Activated CD8-positive, alpha-beta T cell treated with anti-CD3 and anti-CD28 coated beads, Interleukin-2, amount 10 ng/mL, durations not matched to agents 7 days and 5 days (primary cell): ENCODE measurements around the gene WHRN. TPM values are rescaled to one million over a fixed set of nuclear protein-coding genes. Genes with fewer than 3 reads are reported as not detected.
A peak's percentile ranks its signal among the peaks of the same experiment; 100 is the strongest.

ENCODE experiments used
- ATAC-seq: fragments of 150-1000 bp; cut with Tn5 transposase; one replicate; pipeline ENCODE4 v1.10.0; 2021; ENCODE audit warnings: moderate library complexity
- CTCF ChIA-PET: fragments of 350-600 bp; sonication (Branson Sonifier 250); formaldehyde crosslinking; loops from one replicate; lab custom pipeline; 2021; ENCODE audit warnings: antibody characterized with exemption; lab: Charles Lee
- POLR2A ChIA-PET: fragments of 350-600 bp; sonication (Branson Sonifier 250); formaldehyde crosslinking; loops from one replicate; lab custom pipeline; 2021; ENCODE audit warnings: antibody characterized with exemption; lab: Charles Lee
- DNase-seq: peaks from one replicate; pipeline ENCODE4 v3.0.0-alpha.2; 2020
- H3K27ac Mint-ChIP-seq: one replicate; pipeline ENCODE4 v1.8.0; 2021; ENCODE audit warnings: mild to moderate bottlenecking, mixed read lengths
- H3K27me3 Mint-ChIP-seq: one replicate; pipeline ENCODE4 v1.8.0; 2021; ENCODE audit warnings: low read depth, mixed read lengths
- H3K36me3 Mint-ChIP-seq: one replicate; pipeline ENCODE4 v1.8.0; 2021; ENCODE audit warnings: low read depth, mixed read lengths
- H3K4me1 Mint-ChIP-seq: one replicate; pipeline ENCODE4 v1.8.0; 2021; ENCODE audit warnings: low read depth, mixed read lengths
- H3K4me3 Mint-ChIP-seq: one replicate; pipeline ENCODE4 v1.8.0; 2021; ENCODE audit warnings: mild to moderate bottlenecking, mixed read lengths
- H3K9me3 Mint-ChIP-seq: one replicate; pipeline ENCODE4 v1.8.0; 2022; ENCODE audit warnings: mixed read lengths; ENCODE audit not compliant: insufficient read depth
- total RNA-seq, 2 experiments: library from RNA; stranded (reverse); gene quantifications; one replicate each; pipeline ENCODE4 v1.2.3, GENCODE V29; 2021

The WHRN gene
- total RNA-seq, 2 experiments from 2014 or later, result 2.6 to 4.1 TPM

DNA sequence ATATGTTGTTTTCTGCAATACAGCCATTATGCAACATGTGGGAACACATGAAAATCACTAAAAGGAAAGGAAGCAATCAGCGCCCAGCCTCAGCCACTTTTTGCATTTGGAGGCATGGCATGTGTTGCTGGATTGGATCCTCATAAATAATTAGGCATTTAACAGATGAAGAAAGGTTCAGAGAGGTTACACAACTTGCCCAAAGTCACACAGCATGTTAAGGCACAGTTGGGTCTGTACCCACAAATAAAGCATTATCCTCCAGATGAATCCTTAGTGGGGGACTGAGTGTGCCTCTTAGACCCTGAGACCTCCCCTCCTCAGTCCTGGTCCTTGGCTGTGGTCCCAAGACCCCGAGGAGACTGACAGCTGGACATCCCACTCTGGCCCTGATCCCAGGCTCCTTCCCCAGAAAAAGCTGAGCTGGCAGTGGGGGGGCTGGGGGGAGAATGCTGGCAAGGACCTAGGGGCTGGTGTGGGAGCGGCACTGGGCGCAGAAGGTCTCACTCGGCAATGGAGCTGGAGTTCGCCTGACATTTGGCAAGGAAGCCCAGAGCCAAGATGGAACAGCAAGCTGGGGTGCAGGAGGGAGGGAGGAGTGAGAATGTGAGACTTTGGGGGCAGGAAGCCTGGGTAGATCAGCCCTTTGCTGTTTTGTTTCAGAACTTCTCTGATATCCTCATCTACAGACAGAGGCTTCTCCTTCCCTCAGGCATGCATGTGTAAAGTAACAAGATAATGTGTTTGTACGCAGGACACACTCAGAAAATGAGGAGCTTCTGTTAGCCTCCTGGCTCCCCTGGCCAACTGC is 110.5 kb downstream of the WHRN start:
- DNase-seq (no peak), ATAC-seq (no peak)
- Mint-ChIP-seq H3K27me3 (no peaks in the 10 kb centered on the region), H3K4me3 (peak overlapping the region; percentile 99), H3K9me3 (no peaks in the 10 kb centered on the region), H3K36me3 (peaks cover 45% of the 10 kb centered on the region), H3K27ac (peak overlapping the region; percentile 78), H3K4me1 (peaks cover 79% of the 10 kb centered on the region)
- CTCF ChIA-PET, result interaction anchor here (0.6 to 2.5 kb wide), 5 partner anchors 9 to 518 kb away, joined by 3 to 10 read pairs (median 4); partner anchors contain the start of gene ZNF618
- POLR2A ChIA-PET, result interaction anchor here (1.1 to 4.3 kb wide), 2 partner anchors 8 to 41 kb away, joined by 4 to 67 read pairs; partner anchors contain the start of gene AKNA

DNA sequence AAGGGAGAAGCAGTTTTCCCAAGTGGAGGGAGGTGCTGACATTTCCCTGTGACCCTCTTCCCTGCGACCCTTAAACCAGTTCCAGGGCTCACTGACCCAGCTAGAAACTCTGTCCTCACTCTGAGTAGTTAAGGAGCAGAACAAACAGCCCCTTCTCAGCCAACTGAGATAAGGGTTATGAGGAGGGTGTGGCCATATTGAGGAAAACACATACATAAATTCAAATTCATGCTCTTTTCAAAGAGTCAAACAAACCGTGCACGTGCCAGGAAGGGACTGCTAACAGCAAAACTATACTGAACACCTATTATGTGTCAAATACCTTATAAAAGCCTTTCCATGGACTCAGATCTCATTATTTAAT is 112.5 kb downstream of the WHRN start:
- H3K27ac Mint-ChIP-seq, result peak overlapping the region; percentile 3
- H3K4me1 Mint-ChIP-seq, result peaks cover 88% of the 10 kb centered on the region
- no peak for DNase-seq
- H3K4me3 Mint-ChIP-seq, result no peak overlapping the region
- no peaks in the 10 kb centered on the region for H3K27me3 Mint-ChIP-seq
- ATAC-seq, result no peak
- POLR2A ChIA-PET, result interaction anchor here (1.6 kb wide), 1 partner anchor 10 kb away, joined by 4 read pairs; no protein-coding TSS in a partner anchor
- CTCF ChIA-PET, result interaction anchor here (0.9 to 1.8 kb wide), 3 partner anchors 20 to 111 kb away, joined by 3 to 4 read pairs (median 3); no protein-coding TSS in a partner anchor
- H3K9me3 Mint-ChIP-seq, result no peaks in the 10 kb centered on the region
- peaks cover 63% of the 10 kb centered on the region for H3K36me3 Mint-ChIP-seq

DNA sequence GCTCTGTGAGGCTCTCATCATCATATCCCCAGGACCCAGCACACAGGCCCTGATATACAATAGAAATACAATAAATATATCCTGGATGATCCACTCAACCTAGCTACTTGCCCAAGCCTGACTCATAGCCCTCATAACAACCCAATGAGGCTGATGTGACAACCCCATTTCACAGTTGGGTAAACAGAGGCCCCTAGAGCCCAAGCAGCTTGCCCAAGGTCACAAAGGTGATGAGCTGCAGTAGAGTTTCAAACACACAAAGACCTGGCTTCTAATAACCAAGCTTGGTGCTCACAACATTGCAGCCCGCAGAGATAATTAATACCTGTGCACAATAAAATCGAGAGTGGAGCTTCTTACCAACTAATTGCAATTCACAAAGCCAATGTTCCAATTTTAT is 114.3 kb downstream of the WHRN start:
- Mint-ChIP-seq H3K9me3 (no peaks in the 10 kb centered on the region), H3K4me1 (peaks cover 71% of the 10 kb centered on the region), H3K36me3 (peaks cover 71% of the 10 kb centered on the region), H3K27ac (peak overlapping the region; percentile 95), H3K27me3 (no peaks in the 10 kb centered on the region), H3K4me3 (peak overlapping the region; percentile 99)
- ChIA-PET CTCF (interaction anchor here (0.7 to 11.0 kb wide), 9 partner anchors 9 to 201 kb away, joined by 3 to 116 read pairs (median 6); no protein-coding TSS in a partner anchor), POLR2A (interaction anchor here (11.1 kb wide), 1 partner anchor 23 kb away, joined by 407 read pairs; no protein-coding TSS in a partner anchor)
- DNase-seq, result no peak
- no peak for ATAC-seq

DNA sequence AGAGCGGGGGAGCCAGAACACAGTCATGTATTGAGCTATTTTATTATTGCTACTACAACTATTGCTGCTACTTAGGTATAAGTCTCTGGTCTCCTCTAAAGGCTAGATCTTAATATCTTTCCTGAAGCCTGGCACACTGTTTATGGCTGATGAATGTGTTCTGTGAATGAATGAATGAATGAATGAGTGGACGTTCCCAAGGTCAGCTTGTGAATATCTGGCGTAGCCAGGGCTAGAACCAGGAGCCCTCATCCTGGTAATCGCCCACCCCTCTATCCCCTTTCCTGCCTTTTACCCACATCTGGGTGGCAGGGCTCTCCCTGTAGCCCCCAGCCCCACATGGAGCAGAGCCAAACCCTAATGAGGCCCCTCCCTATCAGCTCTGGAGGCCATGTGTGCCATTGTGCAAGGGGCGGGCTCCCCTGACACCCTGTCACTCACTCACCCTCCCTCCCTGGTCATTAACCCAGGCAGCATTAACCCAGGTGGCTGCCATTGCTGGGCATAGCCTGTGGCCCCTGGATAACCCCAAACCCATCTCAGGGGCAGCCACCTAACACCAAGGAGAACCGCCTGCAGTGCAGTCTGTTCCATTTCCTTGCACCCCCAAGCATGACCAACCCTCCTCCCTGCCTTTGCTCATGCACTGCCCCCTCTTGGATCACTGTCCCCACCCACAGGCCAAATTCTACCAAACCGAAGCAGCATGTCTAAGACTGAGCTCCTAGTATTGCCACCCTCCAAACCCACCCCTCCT is 115.5 kb downstream of the WHRN start:
- ATAC-seq, result no peak
- Mint-ChIP-seq H3K27me3 (no peaks in the 10 kb centered on the region), H3K9me3 (no peaks in the 10 kb centered on the region), H3K27ac (peak overlapping the region; percentile 95), H3K4me3 (peak overlapping the region; percentile 99), H3K4me1 (peaks cover 63% of the 10 kb centered on the region), H3K36me3 (peaks cover 76% of the 10 kb centered on the region)
- peak; percentile 59 for DNase-seq
- CTCF ChIA-PET, result interaction anchor here (0.5 to 11.0 kb wide), 11 partner anchors 8 to 510 kb away, joined by 3 to 116 read pairs (median 6); no protein-coding TSS in a partner anchor
- POLR2A ChIA-PET, result interaction anchor here (1.1 to 11.1 kb wide), 7 partner anchors 6 to 198 kb away, joined by 3 to 407 read pairs (median 5); partner anchors contain the start of gene ATP6V1G1

DNA sequence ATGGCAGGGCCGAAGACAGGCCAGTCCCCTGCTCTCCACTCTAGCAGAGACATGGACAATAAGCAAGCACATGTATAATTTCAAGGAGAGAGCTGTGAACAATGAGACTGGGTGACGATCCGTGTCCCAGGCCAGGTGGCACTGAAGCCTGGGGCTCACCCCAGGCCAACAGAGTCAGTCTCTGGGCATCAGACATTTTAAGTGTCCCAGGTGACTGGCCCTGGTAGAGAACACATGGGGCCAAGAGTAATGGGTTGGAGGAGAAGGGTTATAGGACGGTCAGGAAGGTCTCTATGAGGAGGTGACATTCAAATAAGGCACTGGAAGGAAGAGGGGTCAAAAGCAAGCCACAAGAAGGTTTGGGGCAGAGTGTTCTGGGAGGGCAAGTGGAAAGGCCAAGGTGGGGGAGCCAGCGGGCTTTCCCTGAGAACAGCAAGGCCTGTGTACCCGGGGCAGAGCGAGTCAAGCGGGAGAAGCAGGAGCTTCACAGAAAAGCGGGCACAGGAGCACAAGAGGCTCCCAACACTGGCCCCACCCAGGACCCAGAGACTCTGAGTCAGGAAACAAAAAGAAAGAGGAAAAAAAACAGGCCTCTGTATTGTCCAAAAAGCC is 116.4 kb downstream of the WHRN start:
- Mint-ChIP-seq H3K27ac (peak overlapping the region; percentile 95), H3K4me3 (peak overlapping the region; percentile 99), H3K27me3 (no peaks in the 10 kb centered on the region), H3K4me1 (peaks cover 55% of the 10 kb centered on the region), H3K36me3 (peaks cover 82% of the 10 kb centered on the region), H3K9me3 (no peaks in the 10 kb centered on the region)
- ATAC-seq (no peak), DNase-seq (no peak)
- CTCF ChIA-PET, result interaction anchor here (1.1 to 11.0 kb wide), 11 partner anchors 11 to 511 kb away, joined by 3 to 116 read pairs (median 8); no protein-coding TSS in a partner anchor
- POLR2A ChIA-PET, result interaction anchor here (1.0 to 11.1 kb wide), 10 partner anchors 7 to 199 kb away, joined by 3 to 407 read pairs (median 4); partner anchors contain the start of gene ATP6V1G1

DNA sequence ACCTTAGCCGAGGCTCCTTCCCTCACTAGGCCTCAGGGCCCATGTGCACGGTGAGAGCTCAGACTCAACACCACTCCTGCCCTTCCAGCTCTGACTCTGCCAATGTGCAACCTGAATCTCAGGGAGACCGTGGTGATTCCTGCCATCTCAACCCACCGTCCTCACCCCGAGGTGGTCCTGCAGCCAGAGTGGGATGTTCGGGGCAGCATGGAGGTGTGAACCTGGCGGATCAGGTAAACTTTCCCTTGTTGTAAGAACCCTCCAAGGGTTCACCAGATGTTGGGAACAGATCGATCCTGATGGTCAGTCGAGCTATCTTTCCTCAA is 117.0 kb downstream of the WHRN start:
- Mint-ChIP-seq H3K27ac (peak overlapping the region; percentile 95), H3K27me3 (no peaks in the 10 kb centered on the region), H3K4me1 (peaks cover 53% of the 10 kb centered on the region), H3K36me3 (peaks cover 88% of the 10 kb centered on the region), H3K4me3 (peak overlapping the region; percentile 99), H3K9me3 (no peaks in the 10 kb centered on the region)
- ATAC-seq (no peak), DNase-seq (no peak)
- POLR2A ChIA-PET, result interaction anchor here (0.8 to 11.1 kb wide), 10 partner anchors 8 to 303 kb away, joined by 3 to 407 read pairs (median 5); partner anchors contain the start of gene ATP6V1G1
- CTCF ChIA-PET, result interaction anchor here (1.1 to 11.0 kb wide), 11 partner anchors 10 to 511 kb away, joined by 3 to 116 read pairs (median 8); no protein-coding TSS in a partner anchor

DNA sequence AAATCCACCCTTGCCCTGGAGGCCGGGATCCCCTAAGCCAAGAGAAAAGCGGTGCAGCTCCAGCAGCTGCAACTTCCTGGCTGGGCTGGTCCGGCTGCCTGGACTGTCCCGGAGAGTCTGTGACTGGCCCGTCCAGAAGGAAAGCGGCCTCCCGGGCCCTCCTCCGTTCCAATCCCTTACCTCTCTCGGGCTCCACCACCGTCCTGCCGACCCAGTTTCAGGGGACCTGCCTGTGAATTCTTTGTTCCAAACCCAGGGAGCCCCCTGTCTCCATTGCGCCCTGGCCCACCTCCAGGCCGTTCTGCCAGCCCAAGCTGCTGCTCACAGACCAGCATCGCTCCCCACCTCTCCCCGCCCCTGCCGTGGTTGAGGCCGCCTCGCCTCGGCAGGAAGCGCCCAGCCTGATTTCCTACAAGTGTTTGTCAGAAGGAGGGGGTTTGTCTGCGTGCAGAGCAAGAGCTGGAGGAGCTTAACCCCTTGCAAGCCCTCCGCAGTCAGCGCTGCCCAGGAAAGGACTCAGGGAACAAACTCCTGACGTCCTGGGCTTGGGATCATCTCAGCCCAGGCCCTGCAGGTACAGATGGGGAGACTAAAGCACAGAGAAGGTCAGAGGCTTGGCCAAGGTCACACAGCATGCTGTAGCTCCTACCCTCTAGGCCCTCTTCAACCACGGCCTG is 117.5 kb downstream of the WHRN start, which contains the start of gene AKNA:
Gene AKNA, minus strand, starts transcription at position 303 of the 677 bp plus-strand sequence. CDS start 6,649 bp downstream, outside the sequence.
- ATAC-seq (peak; percentile 49), DNase-seq (peak; percentile 94)
- Mint-ChIP-seq H3K4me1 (peaks cover 49% of the 10 kb centered on the region), H3K9me3 (no peaks in the 10 kb centered on the region), H3K36me3 (peaks cover 90% of the 10 kb centered on the region), H3K27ac (peak within 1 kb of the TSS; percentile 95), H3K4me3 (peak within 1 kb of the TSS; percentile 99), H3K27me3 (no peaks in the 10 kb centered on the region)
- ChIA-PET CTCF (interaction anchor here (1.0 to 11.0 kb wide), 13 partner anchors 8 to 266 kb away, joined by 3 to 116 read pairs (median 10); no protein-coding TSS in a partner anchor), POLR2A (interaction anchor here (0.8 to 11.1 kb wide), 12 partner anchors 8 to 304 kb away, joined by 3 to 407 read pairs (median 5); partner anchors contain the start of gene ATP6V1G1)

DNA sequence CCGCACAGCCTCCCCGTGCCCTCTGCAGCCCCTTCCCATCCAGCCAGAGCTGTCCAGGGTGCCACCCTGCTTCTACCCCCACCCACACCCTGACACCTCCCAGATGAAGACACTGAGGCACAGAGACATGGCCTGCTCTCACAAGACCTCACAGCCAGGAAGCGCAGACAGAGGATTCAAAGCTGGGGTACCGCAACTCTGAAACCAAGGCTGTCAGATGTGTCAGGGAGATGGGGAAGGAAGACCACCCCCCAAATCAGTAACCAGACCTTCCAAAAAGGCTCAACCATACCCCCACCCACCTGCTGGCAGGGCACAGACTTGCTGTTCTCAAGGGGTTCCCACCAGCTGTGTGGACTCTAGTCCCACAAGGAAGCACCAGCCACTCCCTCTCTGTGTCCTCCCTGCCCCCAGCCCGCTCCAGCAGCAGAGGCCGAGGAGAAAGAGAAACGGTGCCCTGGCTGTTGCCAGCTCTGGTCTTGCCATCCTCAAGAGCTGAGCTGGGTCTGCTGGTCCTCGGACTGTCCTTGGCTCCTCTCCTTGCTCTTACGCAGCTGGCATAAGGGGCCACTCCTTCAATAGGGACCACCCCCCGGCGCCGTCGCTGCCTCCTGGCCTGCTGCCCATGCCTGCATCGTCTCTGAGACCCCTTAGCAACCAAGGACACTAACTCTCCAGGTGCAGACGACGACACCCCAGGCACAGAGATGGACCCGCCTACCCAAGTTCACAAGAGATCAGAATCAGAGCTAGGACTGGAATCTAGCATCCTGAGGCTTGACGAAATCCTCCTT is 118.2 kb downstream of the WHRN start:
- no peaks in the 10 kb centered on the region for H3K27me3 Mint-ChIP-seq
- H3K9me3 Mint-ChIP-seq, result no peaks in the 10 kb centered on the region
- ChIA-PET POLR2A (interaction anchor here (0.7 to 11.1 kb wide), 12 partner anchors 9 to 305 kb away, joined by 3 to 407 read pairs (median 5); partner anchors contain the start of gene ATP6V1G1), CTCF (interaction anchor here (1.0 to 11.0 kb wide), 13 partner anchors 8 to 267 kb away, joined by 3 to 116 read pairs (median 10); no protein-coding TSS in a partner anchor)
- DNase-seq, result peak; percentile 48
- ATAC-seq, result no peak
- H3K36me3 Mint-ChIP-seq, result peaks cover 92% of the 10 kb centered on the region
- H3K4me3 Mint-ChIP-seq, result peak overlapping the region; percentile 99
- H3K4me1 Mint-ChIP-seq, result peaks cover 48% of the 10 kb centered on the region
- peak overlapping the region; percentile 95 for H3K27ac Mint-ChIP-seq

DNA sequence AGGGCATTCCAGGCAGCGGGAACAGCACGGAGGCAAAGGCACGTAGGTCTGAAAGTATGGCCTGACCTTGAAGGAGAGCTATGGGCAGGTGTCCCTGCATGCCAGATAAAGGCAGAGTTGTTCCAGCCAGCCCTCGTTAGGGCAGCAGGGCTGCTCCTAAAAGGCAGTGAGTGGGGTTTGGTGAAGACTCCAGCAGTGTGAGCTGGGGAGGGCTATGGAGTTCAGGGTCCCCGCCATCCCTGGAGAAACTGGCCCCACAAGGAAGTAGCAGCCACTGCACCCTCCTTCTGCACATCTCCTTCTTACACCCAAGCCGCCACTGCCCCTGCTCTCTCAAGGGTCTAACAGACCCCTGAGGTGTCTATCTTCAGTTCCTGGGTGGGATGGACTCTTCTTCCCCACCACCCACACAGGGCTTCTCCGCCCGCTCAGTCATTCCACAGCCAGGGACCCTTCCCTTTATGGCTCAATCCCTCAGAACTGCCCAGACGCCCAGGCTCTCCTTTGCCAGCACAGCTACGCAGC is 118.8 kb downstream of the WHRN start:
- peak overlapping the region; percentile 95 for H3K27ac Mint-ChIP-seq
- CTCF ChIA-PET, result interaction anchor here (1.2 to 11.0 kb wide), 9 partner anchors 9 to 267 kb away, joined by 3 to 116 read pairs (median 18); no protein-coding TSS in a partner anchor
- peaks cover 52% of the 10 kb centered on the region for H3K4me1 Mint-ChIP-seq
- H3K9me3 Mint-ChIP-seq, result no peaks in the 10 kb centered on the region
- DNase-seq, result peak; percentile 42
- ATAC-seq, result no peak
- peaks cover 97% of the 10 kb centered on the region for H3K36me3 Mint-ChIP-seq
- POLR2A ChIA-PET, result interaction anchor here (1.1 to 11.1 kb wide), 12 partner anchors 8 to 976 kb away, joined by 3 to 407 read pairs (median 6); partner anchors contain the start of genes ATP6V1G1, C9orf43 and POLE3
- no peaks in the 10 kb centered on the region for H3K27me3 Mint-ChIP-seq
- H3K4me3 Mint-ChIP-seq, result peak overlapping the region; percentile 99
